ENCODE results near the gene SEPHS2. TPM values are rescaled to one million over a fixed set of nuclear protein-coding genes. Genes with fewer than 3 reads are reported as not detected.

Gene SEPHS2
- total RNA-seq, 1 donor from 2014 or later = 43.2 TPM

DNA sequence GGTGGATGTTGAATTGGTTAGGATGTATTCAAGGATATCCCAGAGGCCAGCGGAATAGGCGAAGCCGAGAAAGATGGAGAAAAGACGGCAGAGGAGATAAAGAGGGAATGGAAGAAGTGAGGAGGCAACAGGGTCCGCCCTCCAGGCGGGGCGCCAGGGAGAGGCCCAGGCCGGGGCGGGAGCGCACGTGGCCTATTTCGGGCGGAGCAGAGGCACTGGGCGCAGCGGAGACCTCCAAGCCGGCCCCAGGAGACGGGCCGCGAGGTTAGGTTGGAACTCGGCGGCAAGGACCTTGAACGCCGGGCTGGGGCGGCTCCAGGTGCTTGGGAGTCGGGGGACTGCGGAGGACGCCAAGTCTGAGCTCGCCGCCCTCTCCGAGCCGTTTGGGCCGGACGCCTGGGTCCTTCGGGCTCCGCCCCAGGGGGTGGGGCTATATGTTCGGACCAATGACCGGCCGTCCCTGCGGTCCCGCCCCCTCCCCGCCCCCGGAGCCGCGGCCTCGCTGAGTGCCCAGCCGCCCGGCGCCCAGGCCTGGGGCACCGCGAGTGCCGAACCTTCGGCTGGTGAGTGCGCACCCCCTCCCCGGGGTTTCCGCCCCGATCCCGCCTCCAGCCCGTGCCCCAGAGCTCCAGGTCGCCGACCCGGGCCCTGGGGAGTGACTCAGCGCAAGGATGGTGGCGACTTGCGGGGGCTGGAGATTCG lies 38.4 kb downstream of the SEPHS2 start, which contains the start of gene ZNF771:
ZNF771 (plus strand) TSS at position 505 of the 702 bp plus-strand sequence. CDS start 448 bp downstream, outside the sequence.
- Mint-ChIP-seq H3K27ac (ENCODE audit: unreplicated experiment) (peak within 1 kb of the TSS; percentile 87), H3K27me3 (ENCODE audit: unreplicated experiment) (peaks cover 5% of the 10 kb centered on the region), H3K4me1 (ENCODE audit: low read depth, unreplicated experiment) (peaks cover 2% of the 10 kb centered on the region), H3K4me3 (ENCODE audit: unreplicated experiment) (peak within 1 kb of the TSS; percentile 99), H3K36me3 (ENCODE audit: unreplicated experiment) (no peaks in the 10 kb centered on the region), H3K9me3 (ENCODE audit: unreplicated experiment) (peaks cover 10% of the 10 kb centered on the region)
- TF ChIP-seq, protein P1, sequence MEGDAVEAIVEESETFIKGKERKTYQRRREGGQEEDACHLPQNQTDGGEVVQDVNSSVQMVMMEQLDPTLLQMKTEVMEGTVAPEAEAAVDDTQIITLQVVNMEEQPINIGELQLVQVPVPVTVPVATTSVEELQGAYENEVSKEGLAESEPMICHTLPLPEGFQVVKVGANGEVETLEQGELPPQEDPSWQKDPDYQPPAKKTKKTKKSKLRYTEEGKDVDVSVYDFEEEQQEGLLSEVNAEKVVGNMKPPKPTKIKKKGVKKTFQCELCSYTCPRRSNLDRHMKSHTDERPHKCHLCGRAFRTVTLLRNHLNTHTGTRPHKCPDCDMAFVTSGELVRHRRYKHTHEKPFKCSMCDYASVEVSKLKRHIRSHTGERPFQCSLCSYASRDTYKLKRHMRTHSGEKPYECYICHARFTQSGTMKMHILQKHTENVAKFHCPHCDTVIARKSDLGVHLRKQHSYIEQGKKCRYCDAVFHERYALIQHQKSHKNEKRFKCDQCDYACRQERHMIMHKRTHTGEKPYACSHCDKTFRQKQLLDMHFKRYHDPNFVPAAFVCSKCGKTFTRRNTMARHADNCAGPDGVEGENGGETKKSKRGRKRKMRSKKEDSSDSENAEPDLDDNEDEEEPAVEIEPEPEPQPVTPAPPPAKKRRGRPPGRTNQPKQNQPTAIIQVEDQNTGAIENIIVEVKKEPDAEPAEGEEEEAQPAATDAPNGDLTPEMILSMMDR (IDR thresholded peaks at IDR 0.05; ENCODE audit: partially characterized antibody, unreplicated experiment) = no peak
- DNase-seq = peak; percentile 89

DNA sequence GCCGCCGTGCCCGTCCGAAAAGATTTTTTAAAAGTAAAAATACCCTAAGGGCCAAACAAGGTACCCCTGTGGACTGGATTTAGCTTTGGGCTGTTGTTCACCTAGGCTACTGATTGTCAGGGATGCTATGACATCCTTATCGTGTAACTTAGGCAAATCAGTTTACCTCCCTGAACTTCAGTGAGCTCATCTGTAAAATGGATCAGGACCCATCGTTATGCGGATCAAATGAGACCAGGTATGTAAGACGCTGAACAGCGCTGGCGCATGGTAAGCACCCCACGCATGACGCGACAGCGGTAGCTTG lies 38.9 kb downstream of the SEPHS2 start:
- H3K27ac Mint-ChIP-seq (ENCODE audit: unreplicated experiment) = peak overlapping the region; percentile 87
- TF ChIP-seq, protein P1 (IDR thresholded peaks at IDR 0.05; ENCODE audit: partially characterized antibody, unreplicated experiment) = no peak
- no peaks in the 10 kb centered on the region for H3K36me3 Mint-ChIP-seq (ENCODE audit: unreplicated experiment)
- no peak for DNase-seq
- H3K4me1 Mint-ChIP-seq (ENCODE audit: low read depth, unreplicated experiment) = peaks cover 2% of the 10 kb centered on the region
- H3K9me3 Mint-ChIP-seq (ENCODE audit: unreplicated experiment) = peaks cover 12% of the 10 kb centered on the region
- H3K4me3 Mint-ChIP-seq (ENCODE audit: unreplicated experiment) = peak overlapping the region; percentile 99
- H3K27me3 Mint-ChIP-seq (ENCODE audit: unreplicated experiment) = peaks cover 6% of the 10 kb centered on the region

DNA sequence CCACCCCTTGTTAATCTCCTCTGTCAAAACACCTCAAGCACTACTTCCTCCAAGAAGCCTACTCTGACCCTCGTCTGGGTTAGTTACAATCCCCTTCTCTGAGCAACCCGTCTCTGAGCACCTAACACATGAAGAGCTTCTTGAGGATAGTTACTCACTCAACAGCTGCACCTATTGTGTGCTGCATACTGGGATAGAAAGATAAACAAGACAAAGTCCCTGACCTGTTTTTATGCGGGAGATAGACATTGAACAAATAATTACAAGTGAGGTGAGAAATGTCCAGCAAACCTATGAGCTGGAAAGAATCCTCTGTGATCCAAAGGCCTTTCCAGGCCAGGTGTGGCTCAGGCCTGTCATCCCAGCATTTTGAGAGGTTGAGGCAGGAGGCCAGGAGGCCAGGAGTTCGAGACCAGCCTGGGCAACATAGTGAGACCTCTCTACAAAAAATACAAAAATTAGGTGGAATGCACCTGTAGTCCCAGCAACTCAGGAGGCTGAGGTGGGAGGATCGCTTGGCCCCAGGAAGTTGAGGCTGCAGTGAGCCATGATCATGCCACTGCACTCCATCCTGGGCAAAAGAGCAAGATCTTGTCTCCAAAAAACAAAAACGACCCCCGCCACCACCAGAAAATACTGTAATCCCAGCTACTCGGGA lies 43.8 kb downstream of the SEPHS2 start:
- peak overlapping the region; percentile 55 for H3K4me3 Mint-ChIP-seq (ENCODE audit: unreplicated experiment)
- H3K9me3 Mint-ChIP-seq (ENCODE audit: unreplicated experiment) = peaks cover 17% of the 10 kb centered on the region
- DNase-seq = no peak
- TF ChIP-seq, protein P1 (IDR thresholded peaks at IDR 0.05; ENCODE audit: partially characterized antibody, unreplicated experiment) = no peak
- peaks cover 16% of the 10 kb centered on the region for H3K4me1 Mint-ChIP-seq (ENCODE audit: low read depth, unreplicated experiment)
- peak overlapping the region; percentile 45 for H3K27ac Mint-ChIP-seq (ENCODE audit: unreplicated experiment)
- peaks cover 12% of the 10 kb centered on the region for H3K27me3 Mint-ChIP-seq (ENCODE audit: unreplicated experiment)
- no peaks in the 10 kb centered on the region for H3K36me3 Mint-ChIP-seq (ENCODE audit: unreplicated experiment)

DNA sequence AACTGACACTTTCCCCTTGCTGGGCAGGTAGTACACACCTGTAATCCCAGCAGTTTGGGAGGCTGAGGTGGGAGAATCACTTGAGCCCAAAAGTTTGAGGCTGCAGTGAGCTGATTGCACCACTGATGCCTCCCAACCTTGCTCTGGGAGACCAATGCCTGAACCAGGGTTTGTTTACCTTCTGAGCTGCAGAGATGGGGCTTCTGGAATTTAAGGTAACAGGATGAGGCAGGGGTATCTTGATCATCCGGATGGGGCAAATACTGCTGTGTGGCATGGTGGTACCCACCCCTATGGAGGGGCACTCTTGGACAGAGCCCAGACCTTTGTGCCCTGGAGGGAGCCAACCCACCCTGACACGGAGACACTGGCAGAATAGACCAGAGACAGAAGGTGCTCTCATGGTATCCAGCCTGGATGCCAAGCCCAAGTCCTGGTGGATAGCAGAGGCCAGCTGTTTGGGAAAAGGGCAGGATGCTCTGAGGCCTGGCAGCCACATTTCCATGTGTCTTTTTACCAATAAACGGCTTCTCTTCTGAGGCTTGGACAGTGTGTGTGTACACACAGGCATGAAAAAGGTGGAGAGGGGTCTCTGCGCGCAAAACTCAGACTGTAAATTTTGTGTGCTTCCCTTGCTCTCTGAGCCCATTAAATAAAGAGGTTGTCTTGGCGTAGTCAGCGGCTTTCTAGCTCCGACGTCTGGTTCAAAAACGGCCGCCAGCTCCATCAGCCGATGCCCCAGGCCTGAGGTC lies 46.1 kb downstream of the SEPHS2 start:
- Mint-ChIP-seq H3K4me1 (ENCODE audit: low read depth, unreplicated experiment) (peaks cover 21% of the 10 kb centered on the region), H3K27me3 (ENCODE audit: unreplicated experiment) (peaks cover 18% of the 10 kb centered on the region), H3K27ac (ENCODE audit: unreplicated experiment) (peak overlapping the region; percentile 97), H3K36me3 (ENCODE audit: unreplicated experiment) (peaks cover under 1% of the 10 kb centered on the region), H3K9me3 (ENCODE audit: unreplicated experiment) (peaks cover 25% of the 10 kb centered on the region), H3K4me3 (ENCODE audit: unreplicated experiment) (peak overlapping the region; percentile 97)
- DNase-seq = no peak
- TF ChIP-seq, protein P1 (IDR thresholded peaks at IDR 0.05; ENCODE audit: partially characterized antibody, unreplicated experiment) = no peak
